ENCODE data around the gene OR5A1. TPM values are rescaled to one million over a fixed set of nuclear protein-coding genes. Genes with fewer than 3 reads are reported as not detected.

The OR5A1 gene
- total and polyA plus RNA-seq, 2 donors (not counting 3 experiments of a cell fraction or from before 2014, with no cell fraction given), result not detected

GRCh38 chr11:59415111-59415510, 21.2 kb upstream of the OR5A1 start:
- dilution Hi-C loops (cut with MboI; ENCODE audit: extremely low pct_ligation_motif_present, low sequenced_read_pairs), result no loop called here
- Histone ChIP-seq H3K27me3 (ENCODE audit: control insufficient read depth in 2 of 2, insufficient read depth in 2 of 2, low read length in 2 of 2) (peaks cover 0 to 2% of the 10 kb centered on the region in 2 experiments), H3K79me2 (ENCODE audit: control insufficient read depth, insufficient read depth, low read length) (no peaks in the 10 kb centered on the region), H3K4me3 (replicated peaks in 1 of 3; ENCODE audit: insufficient read depth in 1 of 3, low read depth in 1 of 3, low read length in 3 of 3) (no peak overlapping the region), H3K9me3 (replicated peaks; ENCODE audit: control insufficient read depth, insufficient read depth, low read length) (no peaks in the 10 kb centered on the region), H4K20me1 (replicated peaks; ENCODE audit: control insufficient read depth, extremely low read depth, insufficient read depth, low read length) (no peaks in the 10 kb centered on the region), H3K9me1 (replicated peaks; ENCODE audit: control insufficient read depth, extremely low read depth, insufficient read depth, low read length) (no peaks in the 10 kb centered on the region), H3K36me3 (ENCODE audit: control insufficient read depth in 2 of 2, extremely low read depth in 1 of 2, insufficient read depth in 2 of 2, low read length in 2 of 2) (no peaks in the 10 kb centered on the region), H2AFZ (ENCODE audit: low read depth, low read length) (no peak overlapping the region), H3K4me2 (ENCODE audit: insufficient read depth, low read length) (no peak overlapping the region), H3K4me1 (ENCODE audit: control insufficient read depth, extremely low read depth, insufficient read depth, low read length) (no peaks in the 10 kb centered on the region), H3K9ac (replicated peaks; ENCODE audit: extremely low read depth, insufficient read depth, low read length) (no peak overlapping the region), H3K27ac (ENCODE audit: insufficient read depth, low read depth, low read length) (no peak overlapping the region)
- intact Hi-C loops (cut with micrococcal nuclease), result no loop called here
- ChIA-PET POLR2A (no interaction called here), CTCF (no interaction called here)
- no peak for DNase-seq (ENCODE audit: low read depth, low spot score)
- no peak for FAIRE-seq
- TF ChIP-seq EZH2 (IDR thresholded peaks at IDR 0.05; ENCODE audit: borderline replicate concordance, low read depth, low read length, severe bottlenecking) (no peak), MAX (IDR thresholded peaks at IDR 0.05; ENCODE audit: insufficient read depth, insufficient read length) (no peak), POLR2A (IDR thresholded peaks at IDR 0.05; ENCODE audit: low read depth, low read length) (no peak), FOS (IDR thresholded peaks at IDR 0.05; ENCODE audit: borderline replicate concordance, insufficient read depth, low read length) (no peak), JUN (IDR thresholded peaks at IDR 0.05; ENCODE audit: borderline replicate concordance, insufficient read depth, insufficient read length, low read depth) (no peak), MYC (IDR thresholded peaks at IDR 0.05; ENCODE audit: low read depth, low read length) (no peak), GATA2 (IDR thresholded peaks at IDR 0.05; ENCODE audit: insufficient read depth, insufficient read length, low read depth, low read length) (no peak), CTCF (IDR thresholded peaks at IDR 0.05; ENCODE audit: extremely low read depth in 1 of 2, insufficient read depth in 1 of 2, low read depth in 1 of 2, low read length in 2 of 2) (no peak), POLR2AphosphoS5 (IDR thresholded peaks at IDR 0.05; ENCODE audit: insufficient read depth, low read depth, low read length) (no peak)
- BruUV-seq (replicated peaks), result no TSS peak

All from endothelial cell of umbilical vein (primary cell).